ENCODE data around the gene ZNF213.
A peak's percentile ranks its signal among the peaks of the same experiment; 100 is the strongest.

ZNF213 gene, protein sequence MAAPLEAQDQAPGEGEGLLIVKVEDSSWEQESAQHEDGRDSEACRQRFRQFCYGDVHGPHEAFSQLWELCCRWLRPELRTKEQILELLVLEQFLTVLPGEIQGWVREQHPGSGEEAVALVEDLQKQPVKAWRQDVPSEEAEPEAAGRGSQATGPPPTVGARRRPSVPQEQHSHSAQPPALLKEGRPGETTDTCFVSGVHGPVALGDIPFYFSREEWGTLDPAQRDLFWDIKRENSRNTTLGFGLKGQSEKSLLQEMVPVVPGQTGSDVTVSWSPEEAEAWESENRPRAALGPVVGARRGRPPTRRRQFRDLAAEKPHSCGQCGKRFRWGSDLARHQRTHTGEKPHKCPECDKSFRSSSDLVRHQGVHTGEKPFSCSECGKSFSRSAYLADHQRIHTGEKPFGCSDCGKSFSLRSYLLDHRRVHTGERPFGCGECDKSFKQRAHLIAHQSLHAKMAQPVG

GRCh38 chr16:3134338-3135125, at the start of gene ZNF213:
Gene ZNF213 (plus strand): TSS chr16:3135029. CDS start chr16:3137281, 2,252 bp downstream.
- peak; percentile 89 to 91 for DNase-seq

DNA sequence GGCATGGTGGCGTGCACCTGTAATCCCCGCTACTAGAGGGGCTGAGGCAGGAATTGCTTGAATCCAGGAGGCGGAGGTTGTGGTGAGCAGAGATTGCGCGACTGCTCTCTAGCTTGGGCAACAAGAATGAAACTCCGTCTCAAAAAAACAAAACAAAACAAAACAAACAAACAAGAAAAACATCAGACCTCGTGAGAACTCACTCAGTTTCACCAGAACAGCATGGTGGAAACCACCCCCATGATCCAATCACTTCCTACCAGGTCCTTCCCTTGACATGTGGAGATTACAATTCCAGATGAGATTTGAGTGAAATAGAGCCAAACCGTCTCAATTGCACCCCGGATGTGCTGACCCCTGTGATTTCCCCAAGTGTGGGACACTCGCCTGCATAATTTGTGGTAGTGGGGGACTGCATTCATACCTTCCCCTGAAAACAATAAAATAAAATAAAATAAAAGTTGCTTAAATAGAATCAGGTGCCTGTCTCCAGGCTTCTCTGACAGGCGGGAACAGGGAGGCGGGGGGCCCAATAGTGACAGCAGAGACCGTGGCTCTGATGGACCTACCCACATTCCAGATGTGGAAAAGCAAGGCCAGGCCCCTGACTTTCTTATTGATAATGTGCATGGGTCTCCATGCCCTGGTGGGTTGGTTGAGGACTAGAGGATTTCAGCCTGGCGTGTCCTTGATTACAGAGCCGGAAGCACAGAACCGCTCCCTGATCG, 48.8 kb upstream of the ZNF213 start:
- DNase-seq, result no peak

DNA sequence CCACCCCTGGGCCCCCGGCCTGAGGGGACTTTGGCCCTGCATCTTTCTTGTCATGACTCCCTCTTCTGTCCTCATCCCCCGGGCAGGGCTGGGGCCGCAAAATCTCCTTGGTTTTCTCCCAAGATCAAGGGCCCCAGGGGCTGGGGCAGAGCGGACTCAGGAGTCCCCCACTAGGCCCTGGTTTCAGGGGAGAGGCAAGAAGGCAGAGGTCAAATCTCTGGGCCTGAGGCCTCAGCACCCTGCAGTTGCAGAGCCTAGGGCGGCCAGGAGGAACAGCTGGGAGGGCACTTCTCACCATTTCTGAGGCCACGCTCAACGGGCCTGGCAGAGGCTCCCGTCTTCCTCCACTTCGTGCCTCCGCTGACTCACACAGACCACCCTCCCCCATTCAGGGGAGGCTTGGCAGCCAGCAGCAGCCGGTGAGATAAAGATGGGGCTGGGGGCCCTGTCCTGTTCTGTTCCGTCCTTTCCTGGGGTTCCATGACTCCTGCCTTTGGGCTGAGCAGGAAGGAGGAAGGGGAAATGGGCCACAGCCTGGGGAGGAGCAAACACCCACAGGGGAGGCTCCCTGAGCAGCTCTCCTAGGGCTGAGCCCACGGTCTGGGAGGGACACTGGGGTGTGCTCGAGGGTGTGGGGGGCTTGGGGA, 48.1 kb upstream of the ZNF213 start:
- DNase-seq, result peak in 1 of 2 donors; percentile 31

- DNase-seq, result no peak
Observed at GRCh38 chr16:3087243-3088235, 47.3 kb upstream of the ZNF213 start.

- no peak for DNase-seq
Observed at GRCh38 chr16:3088450-3088849, 46.4 kb upstream of the ZNF213 start.

- no peak for DNase-seq
Observed at GRCh38 chr16:3088925-3089716, 45.7 kb upstream of the ZNF213 start.

- no peak for DNase-seq
Observed at GRCh38 chr16:3089717-3090592, 44.9 kb upstream of the ZNF213 start.

- DNase-seq, result no peak
Observed at GRCh38 chr16:3091551-3091950, 43.3 kb upstream of the ZNF213 start.

DNA sequence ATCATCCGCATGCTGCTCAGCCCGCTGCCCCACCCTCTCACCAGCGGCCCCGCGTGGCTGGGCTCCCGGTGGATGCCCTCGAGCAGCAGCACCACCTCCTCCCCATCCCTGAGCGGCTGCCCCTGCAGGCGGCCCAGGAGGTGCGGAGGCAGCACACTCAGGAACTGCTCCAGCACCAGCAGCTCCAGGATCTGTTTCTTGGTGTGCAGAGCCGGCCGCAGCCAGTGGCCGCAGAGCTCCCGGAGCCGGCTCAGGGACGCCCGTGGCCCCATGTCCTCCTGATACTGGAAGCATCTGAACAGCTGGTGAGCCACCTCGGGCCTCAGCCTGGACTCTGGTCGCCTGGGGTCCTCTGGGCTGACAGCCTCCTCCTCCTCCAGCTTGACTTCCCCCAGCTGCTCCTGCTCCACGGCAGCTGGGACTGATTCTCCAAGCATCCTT, 42.3 kb upstream of the ZNF213 start:
- no peak for DNase-seq

GRCh38 chr16:3094289-3095027, 40.4 kb upstream of the ZNF213 start:
- DNase-seq, result peak; percentile 47 to 60

- DNase-seq, result peak; percentile 52 to 64
Observed at GRCh38 chr16:3095869-3096268, 39.0 kb upstream of the ZNF213 start.

GRCh38 chr16:3096362-3096761, 38.5 kb upstream of the ZNF213 start:
- no peak for DNase-seq

GRCh38 chr16:3097266-3097665, 37.6 kb upstream of the ZNF213 start:
- DNase-seq, result no peak

- no peak for DNase-seq
Observed at GRCh38 chr16:3098459-3099394, 36.1 kb upstream of the ZNF213 start, which contains the start of gene ZSCAN10. Gene ZSCAN10 (minus strand): TSS chr16:3099294. CDS start chr16:3092937, 6,357 bp downstream.

GRCh38 chr16:3099395-3099731, 35.5 kb upstream of the ZNF213 start:
- DNase-seq, result no peak

DNA sequence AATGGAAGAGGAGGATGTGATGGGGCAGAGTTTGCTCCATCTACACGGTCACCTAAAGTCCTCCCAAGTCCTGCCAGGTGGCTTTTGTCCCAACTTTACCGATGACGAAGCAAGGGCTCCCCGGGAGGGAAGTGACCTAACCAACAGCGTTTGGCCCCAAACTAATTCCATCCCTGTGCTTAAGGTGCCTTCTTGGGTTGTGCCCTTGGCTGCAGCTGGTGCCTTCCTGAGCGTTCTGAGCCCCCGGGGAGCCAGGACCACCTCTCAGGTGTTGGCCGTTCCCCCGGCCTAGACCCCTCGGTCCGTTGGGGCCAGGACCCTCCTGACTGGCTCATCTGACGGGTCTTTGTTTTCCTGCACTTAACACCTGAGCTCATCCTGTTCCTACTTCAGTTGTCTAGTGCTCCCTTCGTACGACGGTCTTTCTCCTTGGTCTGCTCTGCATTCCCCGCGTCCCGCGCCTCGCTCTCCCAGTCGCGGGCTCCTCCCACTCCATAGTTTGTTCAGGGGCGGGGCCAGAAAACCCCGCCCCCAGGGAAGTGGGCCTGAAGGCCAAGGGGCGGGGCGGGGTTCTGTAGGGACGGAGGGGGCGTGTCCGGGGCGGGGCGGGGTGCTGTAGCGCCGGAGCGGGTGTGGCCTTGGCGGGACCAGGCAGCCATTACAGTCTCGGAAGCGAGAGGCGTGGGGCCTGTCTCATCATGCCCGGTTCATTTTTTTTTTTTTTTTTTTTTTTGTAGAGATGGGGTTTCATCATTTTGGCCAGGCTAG, 34.9 kb upstream of the ZNF213 start:
- peak; percentile 95 to 96 for DNase-seq
